ENCODE results near the gene RNPEPL1.
A peak's percentile ranks its signal among the peaks of the same experiment; 100 is the strongest.

The RNPEPL1 gene

GRCh38 chr2:240584486-240585031 is 16.3 kb downstream of the RNPEPL1 start:
- H3K36me3 ChIP-seq (ENCODE audit: control insufficient read depth in 1 of 2, insufficient read depth in 2 of 2, low read length in 2 of 2), result peaks cover 8% of the 10 kb centered on the region in 2 experiments
- peaks cover 28 to 36% of the 10 kb centered on the region in 2 experiments for H3K4me1 ChIP-seq (ENCODE audit: control insufficient read depth in 1 of 2, insufficient read depth in 2 of 2, low read length in 2 of 2)
- H3K4me2 ChIP-seq (ENCODE audit: low read length), result no peak overlapping the region
- H3K4ac ChIP-seq (ENCODE audit: low read depth, low read length), result peak overlapping the region; percentile 25
- H3K79me2 ChIP-seq (ENCODE audit: control insufficient read depth, insufficient read depth, low read length, poor library complexity), result peaks cover 15% of the 10 kb centered on the region
- H2BK5ac ChIP-seq (ENCODE audit: low read depth, low read length, poor library complexity), result no peak overlapping the region
- H3K9ac ChIP-seq (ENCODE audit: low read length), result no peak overlapping the region
- H3K9me3 ChIP-seq (ENCODE audit: insufficient read depth, low read depth, low read length), result peaks cover 1% of the 10 kb centered on the region
- no peak overlapping the region for H2AFZ ChIP-seq (ENCODE audit: insufficient read depth, low read length, poor library complexity)
- H2BK12ac ChIP-seq (ENCODE audit: low read length), result no peak overlapping the region
- no peaks in the 10 kb centered on the region for H3K27me3 ChIP-seq (ENCODE audit: insufficient read depth, low read length)
- H4K12ac ChIP-seq (ENCODE audit: low read depth, low read length), result no peak overlapping the region
- no peak overlapping the region for H3K27ac ChIP-seq (ENCODE audit: low read depth, low read length)
- no peak overlapping the region for H3K18ac ChIP-seq (ENCODE audit: low read length)
- peak in 1 of 2 donors; percentile 7 for DNase-seq
- H3K23ac ChIP-seq (ENCODE audit: low read length), result no peak overlapping the region
- peaks cover 7% of the 10 kb centered on the region for H3K79me1 ChIP-seq (ENCODE audit: low read length)
- H3K4me3 ChIP-seq (ENCODE audit: low read depth, low read length), result no peak overlapping the region
- no peak overlapping the region for H3K14ac ChIP-seq (ENCODE audit: low read length)
- no peak overlapping the region for H2AK5ac ChIP-seq (ENCODE audit: low read length)
- WGBS (ENCODE audit: extremely low coverage, insufficient coverage, insufficient read length), result no CpG with 5 or more reads among the region's 4 CpGs
- no peak overlapping the region for H2BK120ac ChIP-seq (ENCODE audit: insufficient read depth, low read length, poor library complexity)
- no peak overlapping the region for H4K8ac ChIP-seq (ENCODE audit: low read depth, low read length)
- H4K91ac ChIP-seq (ENCODE audit: low read depth, low read length), result no peak overlapping the region

DNA sequence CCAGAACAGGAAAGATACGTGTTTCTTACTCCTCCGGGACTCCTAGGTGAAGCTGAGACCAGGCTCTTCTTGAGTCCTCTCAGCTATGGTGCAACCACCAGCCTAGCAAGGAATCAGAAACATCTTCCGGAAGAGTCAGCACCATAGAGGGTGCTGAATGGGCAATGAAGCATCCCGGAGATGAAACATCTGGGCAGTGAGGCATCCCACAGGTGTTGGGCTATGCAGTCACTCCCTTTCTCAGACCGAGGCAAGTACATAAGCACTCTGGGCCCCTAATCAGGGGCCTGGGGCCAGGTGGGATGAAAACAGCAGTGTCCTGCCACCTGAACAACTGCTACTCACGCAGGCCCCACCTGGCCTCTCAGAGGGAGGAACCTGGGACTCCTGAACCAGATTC is 16.8 kb downstream of the RNPEPL1 start:
- H3K14ac ChIP-seq (ENCODE audit: low read length), result no peak overlapping the region
- peaks cover 15% of the 10 kb centered on the region for H3K79me2 ChIP-seq (ENCODE audit: control insufficient read depth, insufficient read depth, low read length, poor library complexity)
- H3K4me3 ChIP-seq (ENCODE audit: low read depth, low read length), result no peak overlapping the region
- DNase-seq, result no peak
- peak overlapping the region; percentile 90 for H3K4me2 ChIP-seq (ENCODE audit: low read length)
- peaks cover 1% of the 10 kb centered on the region for H3K9me3 ChIP-seq (ENCODE audit: insufficient read depth, low read depth, low read length)
- H3K4me1 ChIP-seq (ENCODE audit: control insufficient read depth in 1 of 2, insufficient read depth in 2 of 2, low read length in 2 of 2), result peaks cover 24 to 32% of the 10 kb centered on the region in 2 experiments
- H4K91ac ChIP-seq (ENCODE audit: low read depth, low read length), result no peak overlapping the region
- H2BK120ac ChIP-seq (ENCODE audit: insufficient read depth, low read length, poor library complexity), result no peak overlapping the region
- no peaks in the 10 kb centered on the region for H3K27me3 ChIP-seq (ENCODE audit: insufficient read depth, low read length)
- peaks cover 7% of the 10 kb centered on the region for H3K79me1 ChIP-seq (ENCODE audit: low read length)
- H3K18ac ChIP-seq (ENCODE audit: low read length), result no peak overlapping the region
- H3K27ac ChIP-seq (ENCODE audit: low read depth, low read length), result no peak overlapping the region
- peak overlapping the region; percentile 98 for H4K8ac ChIP-seq (ENCODE audit: low read depth, low read length)
- H2BK5ac ChIP-seq (ENCODE audit: low read depth, low read length, poor library complexity), result no peak overlapping the region
- no peak overlapping the region for H2AFZ ChIP-seq (ENCODE audit: insufficient read depth, low read length, poor library complexity)
- no peak overlapping the region for H2BK12ac ChIP-seq (ENCODE audit: low read length)
- H4K12ac ChIP-seq (ENCODE audit: low read depth, low read length), result peak overlapping the region; percentile 8
- peaks cover 10 to 13% of the 10 kb centered on the region in 2 experiments for H3K36me3 ChIP-seq (ENCODE audit: control insufficient read depth in 1 of 2, insufficient read depth in 2 of 2, low read length in 2 of 2)
- H3K4ac ChIP-seq (ENCODE audit: low read depth, low read length), result peak overlapping the region; percentile 84
- no peak overlapping the region for H3K9ac ChIP-seq (ENCODE audit: low read length)
- WGBS (ENCODE audit: extremely low coverage, insufficient coverage, insufficient read length), result no CpG with 5 or more reads among the region's 6 CpGs
- H2AK5ac ChIP-seq (ENCODE audit: low read length), result no peak overlapping the region
- no peak overlapping the region for H3K23ac ChIP-seq (ENCODE audit: low read length)

DNA sequence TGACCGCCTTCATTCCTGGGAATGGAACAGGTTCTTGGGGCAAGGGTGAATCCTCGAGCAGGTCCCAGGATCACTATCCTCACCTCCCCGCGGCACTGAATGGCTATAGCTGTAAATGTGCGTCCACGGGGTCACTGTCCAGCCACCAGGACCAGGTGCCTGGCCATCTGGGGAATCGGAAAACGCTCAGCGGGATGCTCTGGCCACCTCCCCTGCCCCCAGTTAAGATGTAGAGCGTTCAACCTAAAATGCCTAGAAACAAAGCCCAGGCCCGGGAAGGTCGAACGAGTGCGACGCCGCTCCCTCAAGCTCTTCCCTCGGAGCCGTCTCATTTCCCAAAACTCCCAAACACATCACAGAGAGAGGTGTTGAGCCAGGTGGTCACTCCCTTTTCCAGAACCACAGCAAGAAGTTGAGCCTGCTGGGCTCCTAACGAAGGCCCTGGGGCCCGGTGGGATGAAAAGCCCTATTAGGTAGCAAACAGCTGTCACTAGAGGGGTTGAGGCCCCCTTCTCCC is 17.5 kb downstream of the RNPEPL1 start:
- Histone ChIP-seq H3K14ac (ENCODE audit: low read length) (peak overlapping the region; percentile 62), H3K23ac (ENCODE audit: low read length) (no peak overlapping the region), H3K4me1 (ENCODE audit: control insufficient read depth in 1 of 2, insufficient read depth in 2 of 2, low read length in 2 of 2) (peaks cover 18 to 27% of the 10 kb centered on the region in 2 experiments), H4K8ac (ENCODE audit: low read depth, low read length) (peak overlapping the region; percentile 98), H2BK12ac (ENCODE audit: low read length) (no peak overlapping the region), H4K91ac (ENCODE audit: low read depth, low read length) (peak overlapping the region; percentile 83), H2AK5ac (ENCODE audit: low read length) (peak overlapping the region; percentile 70), H3K4ac (ENCODE audit: low read depth, low read length) (peak overlapping the region; percentile 84), H4K12ac (ENCODE audit: low read depth, low read length) (peak overlapping the region; percentile 70), H3K79me2 (ENCODE audit: control insufficient read depth, insufficient read depth, low read length, poor library complexity) (peaks cover 15% of the 10 kb centered on the region), H3K36me3 (ENCODE audit: control insufficient read depth in 1 of 2, insufficient read depth in 2 of 2, low read length in 2 of 2) (peaks cover 16 to 18% of the 10 kb centered on the region in 2 experiments), H3K27ac (ENCODE audit: low read depth, low read length) (no peak overlapping the region), H2AFZ (ENCODE audit: insufficient read depth, low read length, poor library complexity) (peak overlapping the region; percentile 99), H2BK120ac (ENCODE audit: insufficient read depth, low read length, poor library complexity) (peak overlapping the region; percentile 55), H3K18ac (ENCODE audit: low read length) (peak overlapping the region; percentile 57), H3K79me1 (ENCODE audit: low read length) (peaks cover 7% of the 10 kb centered on the region), H3K9me3 (ENCODE audit: insufficient read depth, low read depth, low read length) (peaks cover 1% of the 10 kb centered on the region), H3K27me3 (ENCODE audit: insufficient read depth, low read length) (no peaks in the 10 kb centered on the region), H2BK5ac (ENCODE audit: low read depth, low read length, poor library complexity) (peak overlapping the region; percentile 7), H3K9ac (ENCODE audit: low read length) (peak overlapping the region; percentile 92), H3K4me3 (ENCODE audit: low read depth, low read length) (peak overlapping the region; percentile 93), H3K4me2 (ENCODE audit: low read length) (peak overlapping the region; percentile 90)
- no CpG with 5 or more reads among the region's 20 CpGs for WGBS (ENCODE audit: extremely low coverage, insufficient coverage, insufficient read length)
- no peak for DNase-seq

DNA sequence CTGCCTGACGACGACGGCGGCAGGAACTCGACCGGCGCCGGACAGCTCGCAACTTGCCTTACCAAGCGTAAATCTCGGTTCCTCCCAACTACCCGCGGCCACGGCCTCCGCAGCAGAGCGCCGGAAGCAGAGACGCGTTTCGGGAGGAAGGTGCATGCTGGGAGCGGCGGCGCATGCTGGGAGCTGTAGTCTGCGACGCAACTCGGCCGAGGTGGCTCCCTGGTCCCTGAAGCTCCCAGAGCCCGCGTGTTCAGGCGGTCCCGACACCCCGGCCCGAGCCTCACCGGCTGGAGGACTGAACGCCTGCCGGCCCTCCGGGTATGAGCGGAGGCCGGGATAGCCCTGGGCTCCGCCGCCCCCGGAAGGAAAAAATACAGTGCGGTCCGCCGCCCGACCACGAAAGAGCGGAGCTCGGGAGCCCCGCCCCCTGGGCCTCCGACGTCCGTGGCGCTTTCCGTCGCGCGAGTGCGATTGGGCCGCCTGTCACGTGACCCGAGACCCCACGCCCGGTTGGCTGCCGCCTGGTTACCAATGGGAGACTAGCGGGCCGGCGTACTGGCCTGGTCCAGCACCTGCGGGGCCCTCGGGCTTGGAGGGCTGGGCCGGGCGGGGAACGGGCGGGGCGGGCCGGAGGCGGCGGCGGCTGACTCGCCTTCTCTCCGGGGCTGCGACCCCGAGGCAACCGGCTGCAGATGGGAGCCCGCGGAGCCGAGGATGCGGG is 18.1 kb downstream of the RNPEPL1 start, which contains the start of gene CAPN10:
TSS of gene CAPN10 (plus strand) at position 537 of the 721 bp plus-strand sequence. CDS start at position 715, 178 bp downstream.
- Histone ChIP-seq H3K79me2 (ENCODE audit: control insufficient read depth, insufficient read depth, low read length, poor library complexity) (peaks cover 15% of the 10 kb centered on the region), H3K27me3 (ENCODE audit: insufficient read depth, low read length) (no peaks in the 10 kb centered on the region), H3K4me3 (ENCODE audit: low read depth, low read length) (peak within 1 kb of the TSS; percentile 93), H3K27ac (ENCODE audit: low read depth, low read length) (peak within 1 kb of the TSS; percentile 75), H3K14ac (ENCODE audit: low read length) (peak within 1 kb of the TSS; percentile 94), H3K4me1 (ENCODE audit: control insufficient read depth in 1 of 2, insufficient read depth in 2 of 2, low read length in 2 of 2) (peaks cover 18 to 27% of the 10 kb centered on the region in 2 experiments), H2BK5ac (ENCODE audit: low read depth, low read length, poor library complexity) (peak within 1 kb of the TSS; percentile 96), H4K8ac (ENCODE audit: low read depth, low read length) (peak within 1 kb of the TSS; percentile 98), H3K4ac (ENCODE audit: low read depth, low read length) (peak within 1 kb of the TSS; percentile 84), H3K18ac (ENCODE audit: low read length) (peak within 1 kb of the TSS; percentile 89), H3K79me1 (ENCODE audit: low read length) (peaks cover 7% of the 10 kb centered on the region), H2BK12ac (ENCODE audit: low read length) (no peak within 1 kb of the TSS), H3K36me3 (ENCODE audit: control insufficient read depth in 1 of 2, insufficient read depth in 2 of 2, low read length in 2 of 2) (peaks cover 22 to 23% of the 10 kb centered on the region in 2 experiments), H4K12ac (ENCODE audit: low read depth, low read length) (peak within 1 kb of the TSS; percentile 97), H4K91ac (ENCODE audit: low read depth, low read length) (peak within 1 kb of the TSS; percentile 83), H3K9me3 (ENCODE audit: insufficient read depth, low read depth, low read length) (peaks cover 1% of the 10 kb centered on the region), H2AFZ (ENCODE audit: insufficient read depth, low read length, poor library complexity) (peak within 1 kb of the TSS; percentile 99), H2BK120ac (ENCODE audit: insufficient read depth, low read length, poor library complexity) (peak within 1 kb of the TSS; percentile 92), H3K4me2 (ENCODE audit: low read length) (peak within 1 kb of the TSS; percentile 90), H3K9ac (ENCODE audit: low read length) (peak within 1 kb of the TSS; percentile 92), H3K23ac (ENCODE audit: low read length) (no peak within 1 kb of the TSS), H2AK5ac (ENCODE audit: low read length) (peak within 1 kb of the TSS; percentile 70)
- no CpG with 5 or more reads among the region's 88 CpGs for WGBS (ENCODE audit: extremely low coverage, insufficient coverage, insufficient read length)
- peak; percentile 98 for DNase-seq
